Stimulated activated CD4-positive, alpha-beta T cell treated with anti-CD3 and anti-CD28 coated beads, Interleukin-2, amount 100 ng/mL, for 4 hours (primary cell): ENCODE results near the gene SECISBP2L.

ENCODE experiments used
- DNase-seq: peaks from one replicate; pipeline ENCODE4 v3.0.0-alpha.2; 2020; ENCODE audit warnings: low read depth

SECISBP2L gene

GRCh38 chr15:49060710-49061495 lies 14.7 kb upstream of the SECISBP2L start:
- no peak for DNase-seq

GRCh38 chr15:49059491-49059890 lies 13.2 kb upstream of the SECISBP2L start:
- DNase-seq = no peak

- DNase-seq = no peak
These were observed 12.3 kb upstream of the SECISBP2L start for GRCh38 chr15:49058559-49058958.

GRCh38 chr15:49055630-49056029 lies 9.4 kb upstream of the SECISBP2L start:
- no peak for DNase-seq

GRCh38 chr15:49052662-49053061 lies 6.4 kb upstream of the SECISBP2L start:
- DNase-seq = no peak

GRCh38 chr15:49047456-49047855 lies 1.2 kb upstream of the SECISBP2L start:
- no peak for DNase-seq

- no peak for DNase-seq
These were observed 461 bp downstream of the SECISBP2L start for GRCh38 chr15:49045751-49046219.

- DNase-seq = no peak
These were observed 1.3 kb downstream of the SECISBP2L start for GRCh38 chr15:49044766-49045606.

- no peak for DNase-seq
These were observed 2.2 kb downstream of the SECISBP2L start for GRCh38 chr15:49044002-49044401.

GRCh38 chr15:49042165-49042564 lies 4.1 kb downstream of the SECISBP2L start:
- no peak for DNase-seq

GRCh38 chr15:49041426-49041825 lies 4.8 kb downstream of the SECISBP2L start:
- no peak for DNase-seq

- no peak for DNase-seq
These were observed 6.1 kb downstream of the SECISBP2L start for GRCh38 chr15:49040151-49040550.

GRCh38 chr15:49038382-49038781 lies 7.9 kb downstream of the SECISBP2L start:
- no peak for DNase-seq

- DNase-seq = no peak
These were observed 8.7 kb downstream of the SECISBP2L start for GRCh38 chr15:49037546-49037940.

GRCh38 chr15:49036650-49037545 lies 9.3 kb downstream of the SECISBP2L start:
- no peak for DNase-seq

GRCh38 chr15:49035825-49036224 lies 10.4 kb downstream of the SECISBP2L start:
- DNase-seq = no peak

GRCh38 chr15:49032601-49033145 lies 13.6 kb downstream of the SECISBP2L start:
- DNase-seq = no peak

GRCh38 chr15:49031804-49032203 lies 14.4 kb downstream of the SECISBP2L start:
- DNase-seq = no peak

GRCh38 chr15:49026700-49027099 lies 19.5 kb downstream of the SECISBP2L start:
- DNase-seq = no peak

- no peak for DNase-seq
These were observed 21.4 kb downstream of the SECISBP2L start for GRCh38 chr15:49024840-49025239.

- DNase-seq = no peak
These were observed 22.9 kb downstream of the SECISBP2L start for GRCh38 chr15:49023354-49023753.

GRCh38 chr15:49015896-49016295 lies 30.4 kb downstream of the SECISBP2L start:
- DNase-seq = no peak
